Umbilical cord (tissue), 2 donors: ENCODE results near the gene SLC12A7. TPM values are rescaled to one million over a fixed set of nuclear protein-coding genes. Genes with fewer than 3 reads are reported as not detected.
"Not testable (repeated sequence)": the region's sequence is repeated elsewhere in the genome, so short reads cannot be mapped to it uniquely, and the experiment has no call there.

Experiments
- DNase-seq: peaks from one replicate; pipeline ENCODE4 v3.0.0-alpha.2; 2015; ENCODE audit warnings: low spot score
- total RNA-seq: library from RNA; depleted of rRNA; stranded (reverse); fragments of >200 nt; gene quantifications from one replicate; pipeline ENCODE4 v1.2.3, GENCODE V29; 2014; ENCODE audit warnings: low replicate concordance; ENCODE audit not compliant: insufficient read depth

Gene SLC12A7
- total RNA-seq, 1 donor from 2014 or later = 5.1 TPM

DNA sequence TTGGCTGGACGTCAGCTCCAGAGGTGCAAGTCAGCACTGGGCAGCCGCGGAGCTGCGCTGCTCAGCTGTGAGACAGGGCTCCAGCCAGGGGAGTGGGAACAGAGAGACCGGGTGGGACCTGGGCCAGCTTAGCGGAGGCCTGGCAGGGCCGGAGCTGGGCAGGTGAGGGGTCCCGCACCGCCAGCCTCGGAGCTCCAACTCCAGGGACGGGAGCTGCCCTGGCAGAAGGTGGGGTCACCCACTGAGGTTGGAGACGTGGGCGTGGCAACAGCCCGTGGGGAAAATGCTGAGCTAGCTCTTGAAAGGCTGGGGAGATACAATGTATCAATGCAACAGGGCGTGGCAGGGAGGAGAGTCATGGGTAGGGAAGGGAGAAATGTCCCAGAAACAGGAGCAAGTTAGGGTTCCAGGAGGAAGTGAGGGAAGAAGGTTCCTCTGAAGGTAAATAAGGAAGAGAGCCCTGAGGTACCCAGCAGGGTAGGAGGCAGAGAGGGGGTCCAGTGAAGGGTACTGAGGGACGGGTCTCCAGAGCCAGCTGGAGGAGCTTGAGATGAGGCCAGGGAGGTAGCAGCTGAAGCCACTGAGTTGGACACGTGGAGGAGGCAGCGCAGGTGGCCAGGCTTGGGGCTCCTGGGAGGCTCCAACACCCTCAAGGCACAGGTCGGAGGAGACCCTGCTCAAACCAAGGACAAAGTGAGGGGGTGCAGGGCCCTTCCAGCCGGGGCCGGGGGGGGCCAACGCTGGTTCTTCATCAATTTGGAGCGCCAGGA lies 104.0 kb downstream of the SLC12A7 start:
- DNase-seq = no peak

DNA sequence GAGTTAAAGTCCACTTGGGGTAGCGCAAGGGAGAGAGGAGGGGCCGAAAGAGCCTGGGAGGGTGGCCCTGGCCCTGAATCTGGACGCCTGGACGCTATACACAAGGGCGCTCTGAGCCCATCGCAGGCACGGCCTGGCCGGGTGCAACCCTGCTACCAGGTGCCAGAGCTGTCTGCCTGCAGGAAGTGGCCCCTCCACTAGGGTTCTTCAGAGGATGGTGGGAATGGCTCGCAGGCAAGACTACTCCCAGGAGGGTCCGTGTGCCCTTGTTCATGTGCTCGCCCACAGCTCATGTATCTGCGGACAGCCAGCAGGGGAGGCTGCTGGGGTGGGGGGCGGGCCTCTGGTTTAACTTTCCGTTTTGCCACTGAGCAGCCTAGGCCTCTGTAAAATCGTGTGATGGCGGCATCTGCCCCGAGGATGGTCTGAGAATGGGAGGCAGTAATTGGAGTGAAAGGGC lies 104.6 kb downstream of the SLC12A7 start:
- DNase-seq = no peak

DNA sequence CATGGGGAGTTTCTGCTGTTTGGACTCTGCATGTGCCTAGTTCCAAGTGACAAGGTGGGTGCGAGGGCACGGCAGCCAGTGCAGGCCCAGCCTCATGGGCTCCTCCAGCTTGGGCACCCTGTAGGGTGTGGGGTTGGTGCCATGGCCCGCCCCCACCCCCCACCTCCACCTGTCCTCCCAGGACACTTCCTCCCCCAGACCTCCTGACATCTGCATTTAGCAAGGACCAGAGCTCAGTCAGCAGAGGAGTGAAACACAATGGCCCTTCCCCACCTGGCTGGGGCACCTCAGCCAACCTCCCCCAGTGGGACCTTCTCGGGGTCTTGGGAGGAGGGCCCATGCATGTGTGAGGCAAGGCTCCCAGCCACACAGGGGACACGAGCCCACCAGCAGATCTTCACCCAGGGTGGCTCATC lies 105.2 kb downstream of the SLC12A7 start:
- DNase-seq = no peak

DNA sequence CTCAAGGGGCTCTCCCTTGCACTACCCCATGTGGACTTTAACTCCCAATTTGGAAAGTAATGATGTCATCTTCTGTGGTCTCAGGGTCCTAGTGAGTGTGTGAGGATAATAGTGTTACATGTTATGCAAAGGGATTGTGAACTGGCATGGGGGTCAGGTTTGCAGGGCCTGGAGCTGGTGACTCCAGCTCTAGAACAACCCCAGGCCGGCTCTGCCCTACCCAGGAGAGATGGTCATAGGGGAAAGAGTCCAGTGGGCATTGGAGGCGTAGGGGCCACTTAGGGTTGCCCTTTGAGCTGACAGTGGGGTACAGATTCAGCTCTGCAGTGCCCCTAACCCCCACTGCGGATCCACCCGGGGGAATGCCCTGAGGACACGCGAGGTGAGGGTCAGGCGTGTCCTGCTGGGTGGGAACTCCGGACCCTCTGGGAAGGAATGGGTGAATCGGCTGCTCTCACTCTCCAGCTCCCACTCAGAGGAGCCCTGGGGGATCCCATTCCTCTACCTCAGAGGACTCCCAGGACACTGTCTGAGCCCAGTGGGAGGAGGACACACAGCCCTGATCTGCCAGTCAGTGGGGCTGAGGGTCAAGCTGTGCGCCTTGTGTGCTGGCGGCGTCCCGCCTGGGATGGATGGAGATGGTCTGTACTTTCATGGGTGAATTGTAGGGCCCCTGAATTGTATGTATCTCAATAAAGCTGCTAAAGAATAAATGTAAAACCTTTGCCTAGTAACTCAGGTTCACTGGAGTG lies 105.8 kb downstream of the SLC12A7 start:
- DNase-seq = no peak

GRCh38 chr5:1005249-1005851 lies 106.5 kb downstream of the SLC12A7 start:
- DNase-seq = no peak

GRCh38 chr5:1004461-1005248 lies 107.2 kb downstream of the SLC12A7 start:
- peak; percentile 72 for DNase-seq

- DNase-seq = peak; percentile 57
Measured at GRCh38 chr5:1003296-1003937, 108.4 kb downstream of the SLC12A7 start.

- DNase-seq = no peak
Measured at GRCh38 chr5:1002836-1003235, 109.0 kb downstream of the SLC12A7 start.

DNA sequence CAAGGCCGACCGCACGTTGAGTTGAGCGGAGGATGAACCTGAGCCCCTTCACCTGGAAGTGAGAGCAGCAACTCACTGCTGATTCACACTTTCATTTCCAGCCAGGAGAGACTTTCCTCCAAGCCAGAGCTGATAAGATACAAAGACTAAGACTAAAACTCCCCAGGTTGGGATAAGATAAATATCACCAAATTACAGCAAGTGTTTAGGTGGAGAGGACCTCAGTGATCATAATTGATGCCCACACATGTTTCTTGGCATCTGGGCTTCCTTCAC lies 109.7 kb downstream of the SLC12A7 start:
- DNase-seq = no peak

DNA sequence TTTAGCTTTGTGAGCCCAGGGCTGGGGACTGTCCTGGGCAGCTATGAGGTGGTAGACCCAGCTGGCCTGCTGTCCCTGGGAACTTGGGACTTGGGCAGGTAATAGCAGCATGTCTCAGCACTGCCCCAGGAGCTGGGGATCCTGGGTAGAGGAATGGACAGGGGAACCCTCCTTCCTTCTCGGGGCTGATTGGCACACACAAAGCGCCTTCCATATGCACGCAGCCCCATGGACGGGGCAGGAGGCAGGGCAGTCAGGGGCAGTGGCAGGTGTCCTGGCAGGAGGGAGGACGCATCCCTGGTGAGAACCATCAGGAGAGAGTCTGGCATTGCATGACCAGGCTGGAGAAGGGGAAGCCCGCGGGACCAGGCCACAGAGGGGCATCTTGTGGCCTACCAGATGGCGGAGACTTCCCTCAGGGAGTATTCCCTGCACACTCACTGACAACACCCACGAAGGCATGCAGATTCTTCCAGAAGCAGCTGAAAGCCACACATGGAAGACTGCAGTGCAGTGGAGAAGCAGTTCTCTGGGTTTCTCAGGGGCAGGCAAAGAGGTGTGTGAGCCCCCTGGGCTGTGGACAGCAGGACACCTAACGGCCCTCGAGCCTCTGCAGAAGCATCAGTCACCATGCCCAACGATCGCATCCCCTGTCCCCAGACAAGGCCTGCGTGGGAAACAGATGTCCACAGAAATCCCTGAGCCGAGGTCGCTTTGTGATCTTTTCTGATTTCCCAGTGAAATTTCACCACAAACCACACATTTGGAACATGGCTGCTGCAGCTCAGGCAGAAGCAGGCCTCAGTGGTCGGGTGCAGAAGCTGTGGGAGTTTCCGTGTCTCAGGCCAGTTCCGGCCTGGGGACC lies 110.2 kb downstream of the SLC12A7 start:
- DNase-seq = no peak

GRCh38 chr5:1000831-1001230 lies 111.0 kb downstream of the SLC12A7 start:
- DNase-seq = not testable (repeated sequence)

Other genes starting within 250 kb of the SLC12A7 start
- gene BRD9, start 219.3 kb downstream of the SLC12A7 start, total RNA-seq = 29.6 TPM
- gene TRIP13, start 219.2 kb downstream of the SLC12A7 start, total RNA-seq = 2.9 TPM
- 1.9 TPM for gene NKD2, start 103.3 kb downstream of the SLC12A7 start, total RNA-seq
- gene SLC6A19, start 89.5 kb upstream of the SLC12A7 start, total RNA-seq = 0.48 TPM
- gene SLC6A18, start 113.3 kb upstream of the SLC12A7 start, total RNA-seq = not detected
- gene TERT, start 183.0 kb upstream of the SLC12A7 start, total RNA-seq = not detected
- 128 TPM for gene CLPTM1L, start 233.0 kb upstream of the SLC12A7 start, total RNA-seq